OCI-LY3 (cell line): ENCODE measurements around the gene FGF4.

Source experiments
- H2AFZ ChIP-seq: fragments of 200-600, 300-600 bp; shearing (Covaris generic); 2 replicates; pipeline ENCODE4 v1.6.0; 2014; ENCODE audit warnings: antibody characterized with exemption, low read depth, low read length
- H3K27ac ChIP-seq: fragments of 200-600, 300-600 bp; sonication (generic); 2 replicates; pipeline ENCODE4 v1.5.1; 2014; ENCODE audit warnings: mild to moderate bottlenecking, low read length, moderate library complexity, mixed read lengths
- H3K27me3 ChIP-seq: fragments of 200-600, 300-600 bp; sonication (generic); 2 replicates; pipeline ENCODE4 v1.6.1; 2014; ENCODE audit warnings: low read depth, low read length, mixed read lengths
- H3K36me3 ChIP-seq: fragments of 200-600, 300-600 bp; sonication (generic); replicated peaks from 2 replicates; pipeline ENCODE3; 2014; ENCODE audit warnings: low read depth, low read length, mixed read lengths
- H3K4me1 ChIP-seq: fragments of 300-600, 200-600 bp; sonication (generic); 2 replicates; pipeline ENCODE4 v1.6.1; 2014; ENCODE audit warnings: low read length, mixed read lengths
- H3K4me2 ChIP-seq: fragments of 200-600, 300-600 bp; sonication (generic); 2 replicates; pipeline ENCODE4 v1.6.1; 2014; ENCODE audit warnings: low read length, mixed read lengths
- H3K4me3 ChIP-seq: fragments of 300-600, 200-600 bp; sonication (generic); 2 replicates; pipeline ENCODE4 v1.5.1; 2014; ENCODE audit warnings: antibody characterized with exemption, mild to moderate bottlenecking, low read length, moderate library complexity
- H3K79me2 ChIP-seq: fragments of 300-600, 200-600 bp; shearing (Covaris generic); 2 replicates; pipeline ENCODE4 v1.6.1; 2014; ENCODE audit warnings: mild to moderate bottlenecking, low read length, mixed read lengths
- H3K9ac ChIP-seq: fragments of 300-600, 200-600 bp; shearing (Covaris generic); 2 replicates; pipeline ENCODE4 v1.6.0; 2014; ENCODE audit warnings: mild to moderate bottlenecking, low read length, moderate library complexity
- H3K9me3 ChIP-seq: fragments of 200-600, 300-600 bp; shearing (Covaris generic); 2 replicates; pipeline ENCODE4 v1.6.1; 2014; ENCODE audit warnings: low read length, mixed read lengths; ENCODE audit not compliant: insufficient read depth
- H4K20me1 ChIP-seq: fragments of 200-600, 300-600 bp; sonication (generic); 2 replicates; pipeline ENCODE4 v1.6.1; 2016; ENCODE audit warnings: low read length, mixed read lengths; ENCODE audit not compliant: insufficient read depth
- CTCF ChIP-seq: fragments of 200-600, 300-600 bp; sonication (generic); IDR thresholded peaks from 2 replicates; pipeline ENCODE4 v1.5.1; 2014; ENCODE audit warnings: antibody characterized with exemption, low read length, low read depth
- EZH2phosphoT487 ChIP-seq: fragments of 200-600 bp; shearing (Covaris generic); IDR thresholded peaks from 2 replicates; pipeline ENCODE4 v1.6.1; 2018; ENCODE audit warnings: antibody characterized with exemption, mixed run types, low read depth

The FGF4 gene

DNA sequence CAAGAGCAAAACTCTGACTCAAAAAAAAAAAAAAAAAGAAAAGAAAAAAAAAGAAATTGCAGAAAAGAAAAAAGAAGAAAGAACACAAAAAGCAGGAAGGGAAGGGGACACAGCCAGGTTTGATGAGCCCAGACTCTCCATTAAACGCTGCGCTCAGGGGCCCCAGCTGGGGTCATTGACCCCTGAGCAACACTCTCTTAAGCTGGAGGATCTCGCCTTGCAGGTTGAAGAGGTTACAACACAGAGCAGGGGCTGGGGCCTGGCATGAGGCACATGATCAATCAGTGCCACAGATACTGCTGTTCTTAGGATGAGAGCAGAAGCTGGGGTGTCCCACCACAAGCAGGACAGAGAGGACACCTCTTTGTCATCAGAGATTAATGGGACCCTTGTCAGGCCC lies 36.3 kb upstream of the FGF4 start:
- Histone ChIP-seq H3K79me2 (no peaks in the 10 kb centered on the region), H4K20me1 (no peaks in the 10 kb centered on the region), H3K9ac (no peak overlapping the region), H3K9me3 (no peaks in the 10 kb centered on the region), H3K4me1 (no peaks in the 10 kb centered on the region), H3K4me3 (no peak overlapping the region), H3K27me3 (peaks cover 11% of the 10 kb centered on the region; the same call in 1 of the 2 replicates), H3K4me2 (no peak overlapping the region), H3K36me3 (no peaks in the 10 kb centered on the region), H3K27ac (no peak overlapping the region), H2AFZ (no peak overlapping the region)
- TF ChIP-seq EZH2phosphoT487 (no peak), CTCF (no peak)

DNA sequence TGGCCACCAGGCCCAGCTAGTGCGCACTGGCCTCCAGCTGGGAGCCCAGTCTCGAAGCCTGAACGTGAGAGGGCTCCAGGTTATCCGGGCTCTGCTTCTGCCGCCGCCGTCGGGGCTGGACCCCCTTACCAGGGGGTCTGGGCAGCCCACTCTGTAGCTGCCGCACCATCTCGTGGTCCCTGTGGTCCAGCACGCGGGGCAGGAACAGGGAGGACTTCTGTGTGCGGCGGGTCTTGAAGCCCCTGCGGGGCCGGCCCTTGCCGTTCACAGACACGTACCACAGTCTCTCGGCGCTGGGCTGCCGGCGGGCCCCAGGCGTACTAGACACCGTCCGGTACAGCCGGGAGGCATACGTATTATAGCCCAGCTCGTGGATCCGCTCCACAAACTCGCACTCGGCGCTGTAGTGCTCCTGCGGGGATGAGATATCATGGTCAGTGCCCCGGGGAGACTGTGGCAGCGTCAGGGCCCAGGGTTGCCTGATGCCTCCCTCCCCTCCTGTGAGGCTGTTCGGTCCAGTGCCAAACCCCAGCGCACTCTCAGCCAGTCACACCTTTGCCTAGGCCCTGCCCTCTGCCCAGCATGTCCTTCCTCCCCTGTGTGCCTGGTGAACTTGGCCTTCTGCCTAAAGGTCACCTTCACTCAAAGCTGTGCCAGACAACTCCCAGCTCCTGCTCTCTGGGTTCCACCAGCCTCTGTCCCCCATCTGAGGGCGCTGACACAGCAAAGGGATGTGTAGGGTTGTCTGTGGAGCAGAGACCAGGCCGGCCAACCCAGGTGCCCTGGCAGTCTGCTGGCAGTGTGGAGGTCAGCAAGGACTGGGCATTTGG lies 35.4 kb upstream of the FGF4 start:
- no peaks in the 10 kb centered on the region for H3K79me2 ChIP-seq
- no peaks in the 10 kb centered on the region for H4K20me1 ChIP-seq
- H3K4me3 ChIP-seq, result no peak overlapping the region
- H3K27ac ChIP-seq, result no peak overlapping the region
- H3K4me2 ChIP-seq, result no peak overlapping the region
- H2AFZ ChIP-seq, result no peak overlapping the region
- no peak overlapping the region for H3K9ac ChIP-seq
- H3K27me3 ChIP-seq, result peaks cover 11% of the 10 kb centered on the region; the same call in 1 of the 2 replicates
- TF ChIP-seq CTCF, result no peak
- no peak for TF ChIP-seq EZH2phosphoT487
- H3K36me3 ChIP-seq, result no peaks in the 10 kb centered on the region
- no peaks in the 10 kb centered on the region for H3K9me3 ChIP-seq
- H3K4me1 ChIP-seq, result no peaks in the 10 kb centered on the region

DNA sequence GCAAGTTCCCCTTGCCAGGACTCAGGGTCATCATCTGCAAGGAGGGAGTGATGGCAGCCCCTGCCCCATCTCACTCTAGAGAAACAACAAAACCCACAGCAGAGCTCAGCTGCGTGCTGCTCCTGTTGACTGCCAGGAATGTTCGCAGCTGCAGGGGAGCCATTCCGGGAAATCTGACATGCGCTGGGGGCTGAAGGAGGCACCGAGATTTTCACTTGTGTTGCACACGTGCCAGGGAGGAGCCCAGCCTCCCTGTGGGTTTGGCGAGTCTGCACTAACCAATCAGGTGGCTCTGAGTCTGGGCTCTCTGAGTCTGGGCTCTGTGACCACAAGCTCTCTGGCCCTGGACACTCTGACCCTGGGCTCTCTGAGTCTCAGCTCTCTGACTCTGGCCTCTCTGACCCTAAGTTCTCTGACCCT lies 33.5 kb upstream of the FGF4 start:
- no peak overlapping the region for H3K27ac ChIP-seq
- no peak overlapping the region for H3K4me3 ChIP-seq
- no peaks in the 10 kb centered on the region for H3K36me3 ChIP-seq
- no peaks in the 10 kb centered on the region for H3K79me2 ChIP-seq
- peaks cover 11% of the 10 kb centered on the region; the same call in 1 of the 2 replicates for H3K27me3 ChIP-seq
- H3K9ac ChIP-seq, result no peak overlapping the region
- no peak overlapping the region for H3K4me2 ChIP-seq
- H4K20me1 ChIP-seq, result no peaks in the 10 kb centered on the region
- H3K4me1 ChIP-seq, result no peaks in the 10 kb centered on the region
- TF ChIP-seq CTCF (no peak), EZH2phosphoT487 (no peak)
- H3K9me3 ChIP-seq, result no peaks in the 10 kb centered on the region
- H2AFZ ChIP-seq, result no peak overlapping the region

DNA sequence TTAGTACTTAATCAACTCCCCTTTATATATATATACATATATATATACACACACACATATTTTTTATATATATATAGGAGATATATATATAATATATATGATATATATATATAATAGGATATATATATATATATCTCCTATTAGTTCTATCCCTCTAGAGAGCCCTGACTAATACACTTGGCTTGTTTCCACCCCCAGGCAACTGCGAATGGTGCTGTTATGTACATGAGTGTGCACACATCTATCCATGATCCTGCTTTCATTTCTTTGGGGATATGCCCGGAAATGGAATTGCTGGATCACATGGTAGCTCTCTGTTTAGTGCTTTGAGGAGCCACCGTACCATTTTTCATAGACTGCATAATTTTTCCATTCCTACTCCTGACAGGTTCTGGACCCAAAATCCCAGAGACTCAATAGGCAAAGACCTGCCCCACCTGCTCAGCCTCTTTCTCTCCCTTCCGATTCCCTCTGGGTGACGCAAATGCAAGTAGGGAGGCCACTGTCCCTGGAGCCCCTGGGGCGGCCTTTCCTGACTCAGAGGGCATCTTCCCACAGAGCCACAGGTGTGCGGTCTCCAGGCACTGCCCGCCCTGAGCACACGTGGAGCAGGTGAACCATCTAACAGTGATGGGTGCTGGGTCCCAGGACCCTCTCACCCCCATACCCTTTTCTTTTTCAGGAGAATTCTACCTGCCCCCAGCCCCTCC lies 32.1 kb upstream of the FGF4 start:
- Histone ChIP-seq H3K4me3 (no peak overlapping the region), H3K4me2 (no peak overlapping the region), H3K9me3 (no peaks in the 10 kb centered on the region), H3K9ac (no peak overlapping the region), H2AFZ (no peak overlapping the region), H3K36me3 (no peaks in the 10 kb centered on the region), H3K27ac (no peak overlapping the region), H3K79me2 (no peaks in the 10 kb centered on the region), H3K27me3 (peaks cover 11% of the 10 kb centered on the region; the same call in 1 of the 2 replicates), H4K20me1 (no peaks in the 10 kb centered on the region), H3K4me1 (no peaks in the 10 kb centered on the region)
- TF ChIP-seq CTCF (no peak), EZH2phosphoT487 (no peak)
